Astrocyte (in vitro differentiated cells and primary cell): ENCODE measurements around the gene ERFL. TPM values are rescaled to one million over a fixed set of nuclear protein-coding genes. Genes with fewer than 3 reads are reported as not detected.

Experiments used
- DNase-seq: peaks from one replicate; pipeline ENCODE4 v3.0.0-alpha.2; 2010; ENCODE audit warnings: low read depth
- FAIRE-seq: peaks from 2 replicates; lab custom pipeline; 2011; peaks lifted over from hg19 to GRCh38; lab: Jason Lieb, UNC
- H2AFZ ChIP-seq: 2 replicates; pipeline ENCODE4 v1.6.0; 2012; ENCODE audit warnings: low read depth, low read length, inconsistent platforms
- H3K27ac ChIP-seq: 2 replicates; pipeline ENCODE4 v1.5.1; 2011; ENCODE audit warnings: low read depth, low read length, inconsistent platforms
- H3K27me3 ChIP-seq: 2 replicates; pipeline ENCODE4 v1.6.0; 2011; ENCODE audit warnings: low read length, inconsistent platforms; ENCODE audit not compliant: insufficient read depth
- H3K36me3 ChIP-seq: 2 replicates; pipeline ENCODE4 v1.5.1; 2011; ENCODE audit warnings: low read length, inconsistent platforms; ENCODE audit not compliant: insufficient read depth
- H3K4me1 ChIP-seq: 2 replicates; pipeline ENCODE4 v1.5.1; 2011; ENCODE audit warnings: low read length, inconsistent platforms; ENCODE audit not compliant: insufficient read depth
- H3K4me2 ChIP-seq: 2 replicates; pipeline ENCODE4 v1.6.0; 2012; ENCODE audit warnings: low read length, inconsistent platforms
- H3K4me3 ChIP-seq: 2 replicates; pipeline ENCODE4 v1.5.1; 2011; ENCODE audit warnings: low read depth, mild to moderate bottlenecking, low read length, inconsistent platforms; ENCODE audit not compliant: insufficient read depth
- H3K79me2 ChIP-seq: 2 replicates; pipeline ENCODE4 v1.6.0; 2012; ENCODE audit warnings: mild to moderate bottlenecking, low read length, inconsistent platforms; ENCODE audit not compliant: insufficient read depth
- H3K9ac ChIP-seq: 2 replicates; pipeline ENCODE4 v1.6.0; 2012; ENCODE audit warnings: mild to moderate bottlenecking, low read length, inconsistent platforms
- H3K9me3 ChIP-seq: 2 replicates; pipeline ENCODE4 v1.5.1; 2012; ENCODE audit warnings: low read depth, mild to moderate bottlenecking, low read length, inconsistent platforms; ENCODE audit not compliant: insufficient read depth
- H4K20me1 ChIP-seq: 2 replicates; pipeline ENCODE4 v1.6.0; 2012; ENCODE audit warnings: low read length, inconsistent platforms; ENCODE audit not compliant: insufficient read depth
- H3K27ac Mint-ChIP-seq: one replicate; pipeline ENCODE4 v1.8.0; 2021; ENCODE audit warnings: mild to moderate bottlenecking, mixed read lengths; ENCODE audit not compliant: unreplicated experiment
- H3K27me3 Mint-ChIP-seq: one replicate; pipeline ENCODE4 v1.8.0; 2021; ENCODE audit warnings: low read depth, mixed read lengths; ENCODE audit not compliant: unreplicated experiment
- H3K36me3 Mint-ChIP-seq: one replicate; pipeline ENCODE4 v1.8.0; 2021; ENCODE audit warnings: low read depth, mixed read lengths; ENCODE audit not compliant: unreplicated experiment
- H3K4me1 Mint-ChIP-seq: one replicate; pipeline ENCODE4 v1.8.0; 2021; ENCODE audit warnings: low read depth, mixed read lengths; ENCODE audit not compliant: unreplicated experiment
- H3K4me3 Mint-ChIP-seq: one replicate; pipeline ENCODE4 v1.8.0; 2021; ENCODE audit warnings: mild to moderate bottlenecking, moderate library complexity, mixed read lengths; ENCODE audit not compliant: unreplicated experiment
- H3K9me3 Mint-ChIP-seq: one replicate; pipeline ENCODE4 v1.8.0; 2021; ENCODE audit warnings: mild to moderate bottlenecking, mixed read lengths; ENCODE audit not compliant: unreplicated experiment
- EZH2 ChIP-seq: IDR thresholded peaks from 2 replicates; pipeline ENCODE4 v1.6.1; 2012; ENCODE audit warnings: mild to moderate bottlenecking, low read length, inconsistent platforms; ENCODE audit not compliant: insufficient read depth
- total RNA-seq: library from RNA; stranded (reverse); gene quantifications from 2 replicates; pipeline ENCODE4 v1.2.1, GENCODE V29; 2021
- TF ChIP-seq, protein P1 (sequence below): IDR thresholded peaks from 2 replicates; pipeline ENCODE4 v1.5.1; 2011; ENCODE audit warnings: low read depth, mild to moderate bottlenecking, inconsistent platforms, low read length, moderate library complexity; ENCODE audit not compliant: insufficient read depth

ERFL gene
- total RNA-seq, 1 donor from 2014 or later, result 0.41 TPM

DNA sequence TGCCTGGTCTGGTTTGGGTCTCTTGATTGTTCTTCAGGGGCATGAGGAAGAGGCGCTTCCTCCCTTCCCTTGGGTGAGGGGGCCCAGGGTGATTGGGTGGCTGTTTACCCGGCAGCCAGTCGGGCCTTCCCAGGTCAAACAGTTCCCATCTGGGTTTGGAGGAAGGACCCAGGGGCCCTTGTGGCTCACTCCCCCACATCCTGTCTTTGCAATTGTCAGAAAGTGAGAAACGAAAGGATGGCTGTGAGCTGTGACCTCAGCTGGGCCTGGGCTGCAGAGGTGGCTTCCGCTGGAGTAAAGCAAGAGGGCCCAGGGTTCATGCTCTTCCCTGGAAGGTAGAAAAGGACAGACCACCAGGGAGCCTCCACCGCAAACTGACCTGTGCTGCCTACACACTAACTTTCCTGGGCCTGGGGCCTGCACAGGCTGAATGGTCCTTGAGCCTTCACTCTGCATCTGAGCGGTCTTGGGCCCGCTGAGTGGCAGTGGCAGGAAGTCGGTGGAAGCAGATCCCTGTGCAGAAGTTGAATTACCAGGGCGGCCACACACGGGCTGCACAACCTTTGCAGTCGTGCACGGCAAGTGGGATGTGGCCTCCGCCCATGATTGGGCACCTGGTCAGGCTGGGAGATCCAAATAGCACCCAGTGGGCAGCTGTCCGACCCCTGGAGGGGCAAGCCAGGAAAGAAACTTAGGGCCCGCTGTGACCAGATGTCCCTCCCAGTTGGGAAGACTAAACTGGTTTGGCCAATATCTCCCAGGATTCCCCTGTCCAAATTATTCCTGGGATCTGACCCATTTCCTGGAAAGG lies 56.5 kb downstream of the ERFL start:
- no peak for DNase-seq
- no peak for FAIRE-seq
- Histone ChIP-seq H4K20me1 (peaks cover 62% of the 10 kb centered on the region), H2AFZ (no peak overlapping the region), H3K27ac (no peak overlapping the region), H3K9me3 (no peaks in the 10 kb centered on the region), H3K27me3 (no peaks in the 10 kb centered on the region), H3K36me3 (peaks cover 47% of the 10 kb centered on the region), H3K4me1 (no peaks in the 10 kb centered on the region), H3K79me2 (peaks cover 28% of the 10 kb centered on the region), H3K4me3 (no peak overlapping the region), H3K4me2 (no peak overlapping the region), H3K9ac (no peak overlapping the region)
- H3K4me1 Mint-ChIP-seq, result peaks cover 17% of the 10 kb centered on the region
- TF ChIP-seq, protein P1, sequence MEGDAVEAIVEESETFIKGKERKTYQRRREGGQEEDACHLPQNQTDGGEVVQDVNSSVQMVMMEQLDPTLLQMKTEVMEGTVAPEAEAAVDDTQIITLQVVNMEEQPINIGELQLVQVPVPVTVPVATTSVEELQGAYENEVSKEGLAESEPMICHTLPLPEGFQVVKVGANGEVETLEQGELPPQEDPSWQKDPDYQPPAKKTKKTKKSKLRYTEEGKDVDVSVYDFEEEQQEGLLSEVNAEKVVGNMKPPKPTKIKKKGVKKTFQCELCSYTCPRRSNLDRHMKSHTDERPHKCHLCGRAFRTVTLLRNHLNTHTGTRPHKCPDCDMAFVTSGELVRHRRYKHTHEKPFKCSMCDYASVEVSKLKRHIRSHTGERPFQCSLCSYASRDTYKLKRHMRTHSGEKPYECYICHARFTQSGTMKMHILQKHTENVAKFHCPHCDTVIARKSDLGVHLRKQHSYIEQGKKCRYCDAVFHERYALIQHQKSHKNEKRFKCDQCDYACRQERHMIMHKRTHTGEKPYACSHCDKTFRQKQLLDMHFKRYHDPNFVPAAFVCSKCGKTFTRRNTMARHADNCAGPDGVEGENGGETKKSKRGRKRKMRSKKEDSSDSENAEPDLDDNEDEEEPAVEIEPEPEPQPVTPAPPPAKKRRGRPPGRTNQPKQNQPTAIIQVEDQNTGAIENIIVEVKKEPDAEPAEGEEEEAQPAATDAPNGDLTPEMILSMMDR, result no peak
- no peak for TF ChIP-seq EZH2
- H3K27ac Mint-ChIP-seq, result peak overlapping the region; percentile 69
- H3K9me3 Mint-ChIP-seq, result no peaks in the 10 kb centered on the region
- H3K36me3 Mint-ChIP-seq, result peaks cover 8% of the 10 kb centered on the region
- H3K27me3 Mint-ChIP-seq, result no peaks in the 10 kb centered on the region
- H3K4me3 Mint-ChIP-seq, result no peak overlapping the region

DNA sequence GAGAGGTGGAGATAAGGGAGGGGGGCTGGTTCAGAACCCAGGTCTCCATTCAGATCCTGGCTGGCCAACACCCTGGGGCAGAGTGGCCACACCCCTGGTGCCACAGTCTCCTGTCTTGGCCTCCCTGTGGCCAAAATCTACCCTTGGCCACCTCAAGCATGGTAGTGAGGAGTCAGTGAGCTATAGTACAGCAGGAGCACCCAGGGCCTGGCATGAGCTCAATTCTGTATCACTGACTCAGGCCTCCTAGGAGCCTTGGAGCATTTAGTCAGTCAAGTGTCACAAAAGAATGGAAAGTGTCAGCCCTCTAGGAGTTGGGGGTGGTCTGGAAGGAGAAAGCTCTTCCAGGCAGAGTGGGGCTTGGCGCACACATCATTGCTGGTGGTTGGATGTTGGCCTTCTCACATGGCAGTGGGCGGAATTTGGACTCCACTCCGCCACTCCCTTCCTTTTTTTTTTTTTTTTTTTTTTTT lies 57.8 kb downstream of the ERFL start:
- Histone ChIP-seq H3K27ac (no peak overlapping the region), H3K27me3 (no peaks in the 10 kb centered on the region), H3K4me3 (no peak overlapping the region), H3K9me3 (no peaks in the 10 kb centered on the region), H3K9ac (no peak overlapping the region), H3K79me2 (peaks cover 38% of the 10 kb centered on the region), H3K36me3 (peaks cover 47% of the 10 kb centered on the region), H2AFZ (no peak overlapping the region), H4K20me1 (peaks cover 73% of the 10 kb centered on the region), H3K4me2 (no peak overlapping the region), H3K4me1 (no peaks in the 10 kb centered on the region)
- peak; percentile 70 for DNase-seq
- Mint-ChIP-seq H3K4me1 (peaks cover 21% of the 10 kb centered on the region), H3K36me3 (peaks cover 12% of the 10 kb centered on the region), H3K4me3 (no peak overlapping the region), H3K27ac (no peak overlapping the region), H3K27me3 (no peaks in the 10 kb centered on the region), H3K9me3 (no peaks in the 10 kb centered on the region)
- TF ChIP-seq EZH2, result no peak
- TF ChIP-seq, protein P1, result no peak
- no peak for FAIRE-seq
